ENCODE measurements around the gene FCN2.

- TF ChIP-seq CTCF (IDR thresholded peaks at IDR 0.05; ENCODE audit: low read length) = no peak
- no peak for TF ChIP-seq EZH2 (optimal IDR thresholded peaks at IDR 0.05; ENCODE audit: low read depth, low read length)
Measured at GRCh38 chr9:134851020-134851419, 29.6 kb upstream of the FCN2 start.

Measured in MM.1S (cell line).